Measurements from ENCODE around the gene PHOSPHO2. TPM values are rescaled to one million over a fixed set of nuclear protein-coding genes. Genes with fewer than 3 reads are reported as not detected.

Gene PHOSPHO2
- total RNA-seq, 2 donors from 2014 or later = 11.9 to 17.4 TPM

- Histone ChIP-seq H3K4me3 (no peak overlapping the region), H3K36me3 (no peaks in the 10 kb centered on the region), H3K9me3 (no peaks in the 10 kb centered on the region), H3K27me3 (replicated peaks; ENCODE audit: insufficient read depth) (no peaks in the 10 kb centered on the region), H3K4me1 (replicated peaks) (no peaks in the 10 kb centered on the region), H3K27ac (no peak overlapping the region)
- intact Hi-C loops (cut with DNase I) = no loop called here
- no peak for DNase-seq (ENCODE audit: low spot score)
- TF ChIP-seq POLR2A (IDR thresholded peaks at IDR 0.05) (no peak), POLR2AphosphoS5 (IDR thresholded peaks at IDR 0.05) (no peak)
- TF ChIP-seq, protein P1, sequence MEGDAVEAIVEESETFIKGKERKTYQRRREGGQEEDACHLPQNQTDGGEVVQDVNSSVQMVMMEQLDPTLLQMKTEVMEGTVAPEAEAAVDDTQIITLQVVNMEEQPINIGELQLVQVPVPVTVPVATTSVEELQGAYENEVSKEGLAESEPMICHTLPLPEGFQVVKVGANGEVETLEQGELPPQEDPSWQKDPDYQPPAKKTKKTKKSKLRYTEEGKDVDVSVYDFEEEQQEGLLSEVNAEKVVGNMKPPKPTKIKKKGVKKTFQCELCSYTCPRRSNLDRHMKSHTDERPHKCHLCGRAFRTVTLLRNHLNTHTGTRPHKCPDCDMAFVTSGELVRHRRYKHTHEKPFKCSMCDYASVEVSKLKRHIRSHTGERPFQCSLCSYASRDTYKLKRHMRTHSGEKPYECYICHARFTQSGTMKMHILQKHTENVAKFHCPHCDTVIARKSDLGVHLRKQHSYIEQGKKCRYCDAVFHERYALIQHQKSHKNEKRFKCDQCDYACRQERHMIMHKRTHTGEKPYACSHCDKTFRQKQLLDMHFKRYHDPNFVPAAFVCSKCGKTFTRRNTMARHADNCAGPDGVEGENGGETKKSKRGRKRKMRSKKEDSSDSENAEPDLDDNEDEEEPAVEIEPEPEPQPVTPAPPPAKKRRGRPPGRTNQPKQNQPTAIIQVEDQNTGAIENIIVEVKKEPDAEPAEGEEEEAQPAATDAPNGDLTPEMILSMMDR (IDR thresholded peaks at IDR 0.05) = no peak
- 68% methylated on average over 1 of the region's 1 CpG for WGBS
These were observed 15.7 kb downstream of the PHOSPHO2 start for GRCh38 chr2:169709981-169710380.

- Histone ChIP-seq H3K4me3 (no peak overlapping the region), H3K27ac (no peak overlapping the region), H3K36me3 (no peaks in the 10 kb centered on the region), H3K4me1 (replicated peaks) (no peaks in the 10 kb centered on the region), H3K27me3 (replicated peaks; ENCODE audit: insufficient read depth) (no peaks in the 10 kb centered on the region), H3K9me3 (no peaks in the 10 kb centered on the region)
- intact Hi-C loops (cut with DNase I) = no loop called here
- WGBS = 78% methylated on average over 7 of the region's 7 CpGs
- DNase-seq (ENCODE audit: low spot score) = no peak
- TF ChIP-seq, protein P1 (IDR thresholded peaks at IDR 0.05) = no peak
- TF ChIP-seq POLR2AphosphoS5 (IDR thresholded peaks at IDR 0.05) = no peak
- no peak for TF ChIP-seq POLR2A (IDR thresholded peaks at IDR 0.05)
These were observed 17.7 kb downstream of the PHOSPHO2 start for GRCh38 chr2:169711751-169712509.

- DNase-seq (ENCODE audit: low spot score) = no peak
- Histone ChIP-seq H3K36me3 (no peaks in the 10 kb centered on the region), H3K4me1 (replicated peaks) (no peaks in the 10 kb centered on the region), H3K27me3 (replicated peaks; ENCODE audit: insufficient read depth) (no peaks in the 10 kb centered on the region), H3K9me3 (no peaks in the 10 kb centered on the region), H3K27ac (no peak overlapping the region), H3K4me3 (no peak overlapping the region)
- no peak for TF ChIP-seq POLR2AphosphoS5 (IDR thresholded peaks at IDR 0.05)
- TF ChIP-seq, protein P1 (IDR thresholded peaks at IDR 0.05) = no peak
- no peak for TF ChIP-seq POLR2A (IDR thresholded peaks at IDR 0.05)
- WGBS = 85% methylated on average over 8 of the region's 9 CpGs
- intact Hi-C loops (cut with DNase I) = no loop called here
These were observed 18.5 kb downstream of the PHOSPHO2 start for GRCh38 chr2:169712791-169713227.

DNA sequence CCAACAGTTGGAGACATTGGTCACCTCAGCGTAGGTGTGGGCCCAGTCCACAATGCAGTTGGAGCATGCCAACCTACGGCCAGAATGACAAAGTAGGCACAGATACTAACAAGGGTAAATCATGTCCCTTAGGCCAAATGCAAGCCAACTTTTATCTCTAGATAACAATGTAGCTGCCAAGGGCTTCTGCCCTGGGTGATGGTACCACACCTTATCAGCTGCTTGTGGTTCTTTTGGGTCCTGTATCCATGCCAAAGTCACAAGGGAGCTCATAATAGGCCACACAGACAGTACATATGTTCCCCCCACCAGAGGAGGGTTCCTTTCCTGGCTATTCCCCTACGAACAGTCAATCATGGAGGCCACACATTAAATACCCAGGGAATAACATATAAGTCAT is 19.1 kb downstream of the PHOSPHO2 start:
- 93% methylated on average over 3 of the region's 3 CpGs for WGBS
- DNase-seq (ENCODE audit: low spot score) = no peak
- H3K36me3 ChIP-seq = no peaks in the 10 kb centered on the region
- TF ChIP-seq POLR2AphosphoS5 (IDR thresholded peaks at IDR 0.05) = no peak
- TF ChIP-seq, protein P1 (IDR thresholded peaks at IDR 0.05) = no peak
- no peak for TF ChIP-seq POLR2A (IDR thresholded peaks at IDR 0.05)
- H3K4me3 ChIP-seq = no peak overlapping the region
- H3K9me3 ChIP-seq = no peaks in the 10 kb centered on the region
- intact Hi-C loops (cut with DNase I) = no loop called here
- H3K27ac ChIP-seq = no peak overlapping the region
- no peaks in the 10 kb centered on the region for H3K27me3 ChIP-seq (replicated peaks; ENCODE audit: insufficient read depth)
- no peaks in the 10 kb centered on the region for H3K4me1 ChIP-seq (replicated peaks)

DNA sequence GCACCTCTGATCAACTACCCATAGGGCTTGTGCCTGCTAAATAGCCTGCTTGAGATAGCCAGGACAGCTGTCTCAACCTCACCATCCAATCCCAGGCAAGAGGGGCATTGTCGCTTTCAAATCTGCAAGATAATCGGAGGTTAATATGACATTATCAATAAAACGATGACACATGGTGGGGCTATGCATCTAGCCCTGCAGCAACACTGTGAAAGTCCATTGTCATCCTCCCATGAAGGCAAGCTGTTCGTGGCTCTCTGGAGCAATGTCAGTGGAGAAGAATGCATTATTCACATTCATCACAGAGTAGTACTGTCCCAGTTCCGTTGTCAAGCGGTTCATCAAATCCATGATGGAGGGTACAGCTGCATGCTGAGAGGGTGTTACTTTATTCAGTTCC is 20.4 kb downstream of the PHOSPHO2 start:
- TF ChIP-seq POLR2A (IDR thresholded peaks at IDR 0.05) (no peak), POLR2AphosphoS5 (IDR thresholded peaks at IDR 0.05) (no peak)
- TF ChIP-seq, protein P1 (IDR thresholded peaks at IDR 0.05) = no peak
- Histone ChIP-seq H3K9me3 (no peaks in the 10 kb centered on the region), H3K36me3 (no peaks in the 10 kb centered on the region), H3K4me3 (peak overlapping the region in 1 of 2 donors; percentile 36), H3K4me1 (replicated peaks) (no peaks in the 10 kb centered on the region), H3K27ac (no peak overlapping the region), H3K27me3 (replicated peaks; ENCODE audit: insufficient read depth) (no peaks in the 10 kb centered on the region)
- WGBS = 82% methylated on average over 6 of the region's 6 CpGs
- no peak for DNase-seq (ENCODE audit: low spot score)
- intact Hi-C loops (cut with DNase I) = no loop called here

All from prostate gland (tissue), 2 donors.